ENCODE measurements around the gene SORCS3.

The SORCS3 gene

DNA sequence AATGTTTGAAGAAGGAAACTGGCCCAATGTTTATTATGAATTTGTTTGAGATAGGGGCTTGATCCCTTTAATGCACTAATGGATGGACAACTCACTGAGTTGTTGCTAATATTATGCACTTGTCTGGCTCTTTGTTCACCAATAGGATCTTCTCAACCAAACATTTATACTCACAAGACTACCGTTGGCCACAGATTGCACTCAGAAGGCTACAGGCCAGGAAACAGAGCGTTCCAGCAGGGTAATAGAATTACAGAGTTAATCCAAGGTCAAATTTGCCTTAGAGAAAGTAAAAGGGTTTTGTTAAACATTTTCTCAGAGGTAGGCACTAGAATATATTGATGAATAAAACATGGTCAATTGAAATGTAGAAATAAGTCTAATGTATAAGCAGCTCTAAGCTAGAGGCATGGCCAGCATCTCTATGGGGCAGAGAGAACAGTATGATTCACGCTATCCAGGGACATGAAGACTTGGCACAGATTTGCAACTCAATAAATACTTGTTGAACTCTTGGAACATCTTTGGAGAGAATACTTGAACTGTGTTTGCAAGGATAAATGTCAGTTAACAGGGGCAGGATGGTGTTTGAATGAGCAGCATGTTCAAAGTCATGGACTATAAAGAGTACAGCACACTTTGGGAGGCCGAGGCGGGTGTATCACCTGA, 606.9 kb downstream of the SORCS3 start:
- in situ Hi-C loops (cut with MboI; ENCODE audit: low sequenced_read_pairs), result no loop called here

DNA sequence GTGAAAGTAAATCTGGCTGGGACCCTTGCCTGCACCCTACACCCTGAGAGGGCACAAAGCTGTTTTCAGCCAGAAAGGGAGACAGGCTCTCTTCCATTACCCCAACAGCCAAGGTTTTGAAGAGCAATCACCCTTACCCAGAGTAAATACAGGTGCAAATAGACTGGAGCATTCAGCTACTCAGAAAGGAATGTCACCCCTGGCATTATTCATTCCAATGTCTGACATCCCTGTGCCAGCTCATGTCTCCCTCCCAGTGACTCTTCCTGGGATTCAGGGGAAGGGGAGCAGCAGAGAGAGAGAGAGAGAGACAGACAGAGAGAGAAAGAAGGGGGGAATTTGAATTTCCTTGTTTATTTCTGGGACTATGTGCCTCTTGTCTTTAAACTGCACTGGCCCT, 611.8 kb downstream of the SORCS3 start:
- in situ Hi-C loops (cut with MboI; ENCODE audit: low sequenced_read_pairs), result no loop called here

DNA sequence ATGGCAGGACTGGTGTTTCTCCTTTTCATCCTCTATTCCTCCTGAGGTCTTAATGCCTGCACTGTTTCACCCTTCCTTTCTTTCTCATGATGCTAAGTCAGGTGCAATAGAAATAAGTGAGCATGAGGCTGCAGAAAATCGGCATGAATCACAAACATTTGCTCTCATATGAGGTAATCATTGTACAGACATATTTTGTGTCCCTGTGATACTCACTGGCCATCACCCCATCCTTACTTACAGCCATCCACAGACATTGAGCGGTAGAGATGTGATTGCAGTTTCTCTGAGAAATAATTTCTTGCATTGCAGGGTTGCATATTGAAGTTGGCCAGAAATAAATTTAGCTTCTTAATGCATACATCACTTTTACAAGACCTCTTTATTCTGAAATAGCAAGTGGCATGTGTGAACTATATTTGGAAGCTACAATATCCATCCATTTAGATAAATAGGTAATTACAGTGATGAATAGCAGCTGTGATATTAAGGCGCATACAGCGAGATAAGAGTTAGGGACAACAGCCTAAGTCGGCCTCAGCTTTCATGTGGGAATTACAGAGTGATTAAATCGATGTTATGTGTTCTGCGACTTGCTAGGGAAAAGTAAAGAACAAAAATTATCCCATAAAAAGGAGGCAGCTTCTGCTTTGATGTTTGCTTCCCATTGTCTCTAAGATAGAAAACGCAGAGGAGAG, 612.6 kb downstream of the SORCS3 start:
- in situ Hi-C loops (cut with MboI; ENCODE audit: low sequenced_read_pairs), result no loop called here

DNA sequence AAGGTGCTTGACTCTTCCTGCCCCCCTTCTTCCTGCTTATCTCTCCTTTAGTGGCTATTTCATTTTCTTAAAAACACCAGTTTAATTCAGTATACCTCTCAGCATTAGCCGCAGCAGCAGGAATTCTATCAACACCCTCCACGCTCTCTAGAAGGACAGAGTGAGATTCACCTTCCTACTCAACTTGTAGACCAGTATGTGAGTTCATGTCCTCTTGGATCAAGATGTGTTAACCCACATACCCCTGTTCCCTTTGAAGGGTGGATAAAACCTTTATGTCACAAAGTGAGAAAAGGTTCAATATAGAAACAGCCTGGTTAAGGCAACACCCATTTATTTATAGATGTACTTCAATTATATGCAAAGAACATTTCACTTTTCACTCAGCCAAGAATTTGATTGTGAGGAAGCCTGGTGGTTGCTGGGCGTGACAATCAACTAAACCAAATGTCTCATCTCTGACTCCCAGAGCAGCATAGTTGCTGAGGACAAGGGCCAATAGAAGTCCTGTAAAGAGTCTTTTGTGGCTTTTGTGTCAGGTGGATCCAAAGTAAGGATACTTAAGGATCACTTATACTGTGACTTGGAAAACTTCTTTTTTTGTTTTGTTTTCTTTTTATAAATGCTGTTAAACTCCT, 617.1 kb downstream of the SORCS3 start:
- in situ Hi-C loops (cut with MboI; ENCODE audit: low sequenced_read_pairs), result no loop called here

DNA sequence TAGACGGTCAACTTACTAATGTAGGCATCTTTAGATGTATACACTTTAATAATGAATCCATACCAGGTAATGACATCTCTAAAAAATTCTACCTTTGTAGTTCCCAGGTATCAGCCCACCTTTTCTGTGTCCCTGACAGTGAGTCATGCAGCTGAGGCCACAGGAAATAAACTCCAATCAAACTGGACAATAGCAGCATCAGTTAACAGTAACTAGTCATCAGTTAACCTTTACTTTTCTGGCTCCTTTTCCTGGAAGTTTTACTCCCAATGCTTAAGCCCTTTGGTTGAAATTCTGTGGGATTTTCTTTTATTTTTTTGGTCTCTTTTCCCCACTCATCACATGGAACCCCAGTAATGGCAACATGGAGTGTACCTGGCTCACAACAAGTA, 617.6 kb downstream of the SORCS3 start:
- in situ Hi-C loops (cut with MboI; ENCODE audit: low sequenced_read_pairs), result no loop called here

DNA sequence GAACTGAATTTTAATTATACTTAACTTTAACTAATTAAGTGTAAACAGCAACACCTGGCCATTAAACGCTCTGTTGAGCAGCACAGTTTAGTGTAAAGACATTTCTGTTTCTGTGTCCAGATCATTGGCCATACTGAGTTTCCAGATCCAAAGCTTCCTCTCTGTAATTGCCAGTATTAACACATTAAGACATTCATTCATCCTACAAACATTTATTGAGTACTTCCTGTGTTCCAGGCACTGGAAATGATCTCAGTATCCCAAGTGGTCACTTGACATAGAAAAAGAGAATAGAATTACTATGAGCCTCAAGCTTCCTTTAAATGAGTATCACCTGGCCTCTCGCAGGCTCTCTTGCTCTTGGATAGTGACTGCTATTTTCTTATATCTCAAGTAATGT, 618.1 kb downstream of the SORCS3 start:
- in situ Hi-C loops (cut with MboI; ENCODE audit: low sequenced_read_pairs), result no loop called here

DNA sequence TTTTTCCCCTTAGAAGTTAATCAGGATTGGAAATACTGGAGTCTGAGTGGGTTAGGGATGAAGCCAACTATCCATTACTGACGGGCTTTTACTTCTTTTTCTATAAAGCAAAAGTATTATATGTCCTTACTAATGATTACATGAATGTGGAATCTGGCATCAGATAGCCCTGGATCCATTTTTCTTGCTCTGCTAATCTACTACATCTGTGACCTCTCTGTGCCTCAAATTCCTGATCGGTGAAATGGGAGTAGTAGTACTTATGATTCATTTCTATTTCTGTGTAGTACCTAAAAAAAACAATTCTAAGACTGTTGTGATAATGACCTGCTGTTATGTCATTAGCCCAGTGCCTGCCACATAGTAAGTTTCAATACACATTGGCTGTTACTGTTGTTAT, 621.6 kb downstream of the SORCS3 start:
- in situ Hi-C loops (cut with MboI; ENCODE audit: low sequenced_read_pairs), result no loop called here

DNA sequence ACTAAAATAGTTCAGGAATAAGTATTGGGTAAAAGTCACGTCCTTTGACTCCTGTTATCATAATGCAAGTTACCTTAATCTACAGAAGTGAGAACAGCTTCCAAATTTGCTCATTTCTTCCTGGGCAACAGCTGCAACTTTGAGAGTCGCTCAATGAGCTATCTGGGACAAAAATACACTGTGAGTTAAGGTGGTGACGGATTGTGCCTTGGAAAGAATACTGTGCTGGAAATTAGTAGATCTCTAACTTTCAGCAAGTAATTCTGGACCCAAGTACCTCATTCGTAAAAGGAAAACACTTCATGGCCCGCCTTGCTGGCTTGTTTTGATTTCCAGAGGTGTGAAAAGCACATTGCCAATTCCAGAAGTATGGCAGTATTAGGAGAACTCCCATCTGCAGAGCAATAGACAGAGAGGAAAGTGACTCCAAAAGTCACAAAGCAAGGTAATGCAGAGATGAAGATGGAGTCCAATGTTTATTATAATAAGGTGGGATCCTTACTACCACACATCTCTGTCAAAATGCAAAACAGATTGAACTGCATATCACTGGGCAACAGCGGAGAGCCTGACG, 626.0 kb downstream of the SORCS3 start:
- in situ Hi-C loops (cut with MboI; ENCODE audit: low sequenced_read_pairs), result no loop called here

DNA sequence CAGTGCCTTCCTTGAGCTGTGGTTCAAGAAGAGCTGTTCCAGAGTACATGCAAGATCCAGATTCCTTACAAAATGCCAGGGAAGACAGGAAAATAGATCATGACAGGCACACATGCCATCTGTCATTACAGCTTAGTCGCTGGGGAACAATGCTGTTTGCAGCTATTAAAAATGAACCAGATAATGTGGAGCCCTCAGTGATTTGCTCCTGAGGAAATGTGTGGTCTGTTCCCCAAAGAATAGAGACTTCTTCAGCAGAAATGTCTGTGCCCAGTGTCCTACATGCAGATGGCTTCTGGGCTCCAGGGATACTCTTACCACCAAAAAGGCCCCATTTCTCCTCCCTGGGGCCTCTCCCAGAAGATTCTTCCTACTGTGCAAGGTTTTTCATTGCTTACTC, 627.9 kb downstream of the SORCS3 start:
- in situ Hi-C loops (cut with MboI; ENCODE audit: low sequenced_read_pairs), result no loop called here

DNA sequence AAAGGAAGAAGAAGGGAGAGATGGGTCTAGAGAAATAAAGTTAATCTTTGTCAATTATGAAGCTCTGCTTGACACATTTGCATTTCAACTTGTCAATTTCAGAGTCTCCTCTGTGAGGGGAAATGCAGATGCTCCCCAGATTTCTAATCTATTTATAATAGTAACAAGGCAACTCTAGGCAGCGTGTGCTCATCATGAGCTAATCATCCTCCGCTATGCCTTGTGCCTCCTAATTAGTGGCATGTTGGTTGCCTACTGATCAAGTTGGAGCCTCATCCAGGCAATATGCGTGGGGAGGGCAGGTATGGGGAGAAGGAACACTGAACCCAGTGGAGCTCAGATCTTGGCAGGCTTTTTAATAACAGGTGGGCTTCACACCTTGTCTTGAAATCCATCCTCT, 628.6 kb downstream of the SORCS3 start:
- in situ Hi-C loops (cut with MboI; ENCODE audit: low sequenced_read_pairs), result no loop called here

DNA sequence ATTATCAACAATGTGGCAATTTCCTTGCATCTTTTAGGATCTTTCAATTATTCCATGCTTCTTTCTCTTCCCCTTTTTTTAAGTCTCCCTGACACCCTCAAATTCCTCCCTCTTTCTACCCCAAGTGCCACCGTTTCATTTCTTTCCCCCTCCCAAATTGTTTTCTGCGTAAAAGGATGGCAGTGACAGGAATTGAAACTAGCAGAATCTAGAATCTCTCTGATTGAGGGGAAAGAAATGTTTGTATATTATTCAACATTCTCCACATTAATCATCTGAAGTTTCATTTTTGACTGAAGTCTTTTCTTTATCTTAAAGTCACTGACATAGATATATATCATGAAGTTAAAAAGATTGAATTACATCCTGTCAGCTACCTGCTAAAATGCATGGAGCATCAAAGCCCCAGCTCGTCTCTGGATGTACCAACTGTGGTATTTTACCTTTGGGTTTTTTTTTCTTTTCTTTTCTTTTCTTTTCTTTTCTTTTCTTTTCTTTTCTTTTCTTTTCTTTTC, 633.5 kb downstream of the SORCS3 start:
- in situ Hi-C loops (cut with MboI; ENCODE audit: low sequenced_read_pairs), result no loop called here

DNA sequence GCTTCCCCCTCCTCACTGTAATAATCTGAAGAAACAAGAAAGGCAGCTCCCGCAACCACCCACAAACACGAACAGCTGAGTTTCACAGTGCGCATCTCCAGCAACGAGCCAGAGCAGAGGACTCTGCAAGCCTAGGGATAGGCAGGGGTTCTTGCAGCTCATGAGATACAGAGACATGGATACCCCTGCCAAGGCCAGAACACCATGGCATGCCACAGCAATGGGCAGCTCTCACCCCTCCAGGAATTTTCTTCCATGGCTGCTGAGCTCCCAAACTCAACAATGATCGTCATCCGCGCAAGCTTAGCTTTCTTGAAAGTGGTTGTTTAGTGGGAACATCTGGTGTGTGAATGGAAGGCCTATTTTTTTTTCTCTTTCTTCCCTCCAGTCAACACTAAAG, 637.3 kb downstream of the SORCS3 start:
- in situ Hi-C loops (cut with MboI; ENCODE audit: low sequenced_read_pairs), result no loop called here

DNA sequence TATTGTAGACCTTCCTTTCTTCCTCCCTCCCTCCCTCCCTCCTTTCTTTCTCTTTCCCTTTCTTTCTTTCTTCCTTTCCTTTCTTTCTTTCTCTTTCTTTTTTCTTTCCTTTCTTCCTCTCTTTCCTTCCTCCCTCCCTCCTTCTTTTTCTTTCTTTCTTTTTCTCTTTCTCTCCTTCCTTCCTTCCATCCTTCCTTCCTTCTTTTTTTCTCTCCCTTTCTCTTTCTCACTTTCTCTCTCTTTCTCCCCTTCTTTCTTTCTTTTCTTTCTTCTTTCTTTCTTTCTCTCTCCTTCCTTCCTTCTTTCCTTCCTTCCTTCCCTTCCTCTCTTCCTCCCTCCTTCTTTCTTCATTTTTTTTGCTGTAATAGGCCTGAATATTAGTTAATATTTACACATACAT, 638.0 kb downstream of the SORCS3 start:
- in situ Hi-C loops (cut with MboI; ENCODE audit: low sequenced_read_pairs), result no loop called here

DNA sequence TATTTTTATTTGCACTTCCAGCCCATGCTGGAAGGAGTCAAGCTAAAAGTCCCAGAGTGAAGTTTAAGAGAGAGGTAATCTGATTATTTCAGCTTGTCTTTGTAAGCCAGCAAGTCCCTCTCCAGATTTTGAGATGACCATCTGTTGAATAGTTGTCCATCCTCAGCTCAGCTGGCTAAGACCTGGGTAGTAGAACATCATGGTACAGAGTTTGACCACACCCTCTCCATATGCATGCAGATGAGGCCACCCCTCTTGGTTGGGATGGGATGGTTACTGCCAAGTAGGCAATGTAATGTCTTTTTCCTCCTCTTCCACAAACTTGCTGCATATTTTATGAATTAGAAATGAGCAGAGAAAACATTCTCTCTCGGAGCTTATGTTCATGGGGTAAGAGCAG, 639.8 kb downstream of the SORCS3 start:
- in situ Hi-C loops (cut with MboI; ENCODE audit: low sequenced_read_pairs), result no loop called here

DNA sequence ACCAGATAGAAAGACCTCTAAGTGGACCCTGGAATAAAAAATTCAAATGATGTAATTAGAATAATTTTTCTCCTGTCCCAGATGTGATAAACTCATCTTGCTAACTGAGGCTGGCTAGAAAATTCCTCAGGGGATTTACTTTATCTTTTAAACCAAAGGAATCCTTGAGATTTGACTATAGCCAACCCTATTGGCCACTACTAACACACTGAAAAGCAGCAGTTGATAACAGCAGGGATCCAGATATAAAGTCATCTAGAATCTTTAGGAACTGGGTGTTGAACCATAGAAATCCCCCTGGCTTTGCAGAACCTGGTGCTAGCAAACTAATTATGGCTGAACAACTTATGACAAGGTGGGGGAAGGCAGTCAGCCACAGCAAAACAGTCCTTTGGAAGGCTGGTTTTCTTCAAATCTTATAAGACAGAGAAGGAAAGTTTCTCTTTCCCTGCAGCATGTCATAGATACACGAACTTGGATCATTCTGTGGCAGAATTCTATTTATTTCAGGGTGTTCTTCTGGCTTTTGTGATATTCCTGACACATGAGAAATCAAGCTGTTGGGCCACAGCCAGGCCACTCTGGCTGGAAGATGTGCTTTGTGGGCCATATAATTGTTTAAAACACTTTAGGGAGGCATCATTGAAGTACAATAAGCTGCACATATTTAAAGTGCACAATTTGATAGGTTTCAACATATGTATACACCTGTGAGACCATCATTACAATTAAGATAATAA, 643.6 kb downstream of the SORCS3 start:
- in situ Hi-C loops (cut with MboI; ENCODE audit: low sequenced_read_pairs), result no loop called here

DNA sequence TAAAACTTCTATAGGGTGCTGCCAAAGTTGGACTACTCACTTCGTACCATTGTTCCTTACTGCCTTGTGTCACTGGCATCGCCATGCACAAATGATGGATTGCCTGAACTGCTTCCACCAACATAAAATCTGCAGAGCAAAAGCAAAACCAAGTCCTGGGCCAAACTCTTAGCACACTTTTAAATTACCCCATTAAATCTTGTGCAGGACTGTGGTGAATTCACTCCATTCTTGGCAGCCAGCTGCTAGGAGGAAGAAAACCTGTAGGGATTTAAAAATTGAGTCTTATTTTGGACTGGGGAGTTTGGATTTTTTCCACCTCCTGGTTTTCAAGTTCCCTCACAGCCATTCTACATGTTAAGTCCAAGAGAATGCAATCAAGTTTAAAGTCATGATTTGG, 646.9 kb downstream of the SORCS3 start:
- in situ Hi-C loops (cut with MboI; ENCODE audit: low sequenced_read_pairs), result no loop called here

DNA sequence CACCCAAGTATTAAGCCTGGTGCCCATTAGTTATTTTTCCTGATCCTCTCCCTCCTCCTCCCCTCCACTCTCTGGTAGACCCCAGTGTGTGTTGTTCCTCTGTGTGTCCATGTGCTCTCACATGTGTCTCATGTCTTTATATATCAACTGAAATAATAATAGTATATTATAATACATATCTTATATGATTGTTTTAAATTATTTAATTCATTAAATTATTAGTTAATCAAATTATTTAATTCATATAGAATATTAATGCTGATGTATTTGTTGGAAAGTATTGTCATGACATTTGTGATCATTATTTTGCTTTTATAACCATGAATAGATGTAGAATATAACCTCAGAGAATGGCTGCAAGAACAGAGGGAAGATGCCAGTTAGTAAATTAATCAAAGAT, 647.5 kb downstream of the SORCS3 start:
- in situ Hi-C loops (cut with MboI; ENCODE audit: low sequenced_read_pairs), result no loop called here

DNA sequence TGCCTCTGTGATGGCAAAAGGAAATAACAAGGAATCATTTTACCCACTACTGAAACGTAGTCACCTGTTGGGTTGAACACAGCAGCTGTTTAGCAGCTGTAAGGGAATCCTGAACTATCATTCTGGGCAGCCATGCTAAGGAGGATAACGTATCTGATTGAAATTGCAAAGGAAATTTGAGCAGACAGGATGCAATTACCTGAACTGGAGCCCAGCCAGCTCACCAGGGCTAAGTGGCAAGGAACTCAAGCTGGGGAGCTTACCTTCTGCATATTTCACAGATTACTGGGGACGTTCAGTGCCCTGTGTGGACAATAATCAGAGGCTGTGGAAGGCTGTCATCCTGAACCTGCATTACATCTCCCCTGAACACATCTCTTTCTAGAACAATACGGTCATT, 650.5 kb downstream of the SORCS3 start:
- in situ Hi-C loops (cut with MboI; ENCODE audit: low sequenced_read_pairs), result no loop called here

DNA sequence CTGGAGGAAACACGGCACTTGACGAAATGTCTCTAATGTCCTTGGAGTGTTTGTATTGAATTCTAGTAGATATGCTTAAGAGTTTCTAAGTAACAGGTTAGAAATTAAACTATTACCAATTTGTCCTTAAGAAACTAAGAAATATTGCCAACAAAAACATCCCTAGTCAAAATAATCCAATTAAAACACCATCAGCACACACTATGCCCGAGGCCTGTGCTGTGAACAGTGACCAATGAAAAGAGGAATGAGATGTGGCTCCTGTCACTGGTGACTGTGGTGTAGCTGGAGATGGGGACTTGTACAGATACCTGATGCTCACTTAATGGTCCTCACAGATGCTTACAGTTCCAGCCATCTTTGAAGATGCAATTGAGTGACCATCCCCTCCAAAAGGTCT, 651.1 kb downstream of the SORCS3 start:
- in situ Hi-C loops (cut with MboI; ENCODE audit: low sequenced_read_pairs), result no loop called here
